BLaER1 (cell line): ENCODE data around the gene ZBTB47.

ENCODE experiments used
- H3K27ac ChIP-seq: shearing (Covaris generic); formaldehyde crosslinking; 2 replicates; pipeline ENCODE4 v1.8.1; 2022
- H3K27me3 ChIP-seq: shearing (Covaris generic); formaldehyde crosslinking; 2 replicates; pipeline ENCODE4 v1.8.1; 2022
- H3K36me3 ChIP-seq: shearing (Covaris generic); formaldehyde crosslinking; 2 replicates; pipeline ENCODE4 v1.8.1; 2022
- H3K4me1 ChIP-seq: shearing (Covaris generic); formaldehyde crosslinking; 2 replicates; pipeline ENCODE4 v1.8.1; 2022
- H3K4me2 ChIP-seq: shearing (Covaris generic); formaldehyde crosslinking; 2 replicates; pipeline ENCODE4 v1.8.1; 2022
- H3K4me3 ChIP-seq: shearing (Covaris generic); formaldehyde crosslinking; 2 replicates; pipeline ENCODE4 v1.8.1; 2022
- H3K9ac ChIP-seq: shearing (Covaris generic); formaldehyde crosslinking; 2 replicates; pipeline ENCODE4 v1.8.1; 2022
- H3K9me3 ChIP-seq: shearing (Covaris generic); formaldehyde crosslinking; 2 replicates; pipeline ENCODE4 v1.8.1; 2022
- H4K20me1 ChIP-seq: shearing (Covaris generic); formaldehyde crosslinking; 2 replicates; pipeline ENCODE4 v1.8.1; 2022
- Cebpa-rat ChIP-seq: shearing (Covaris generic); IDR thresholded peaks from 2 replicates; pipeline ENCODE4 v1.8.1; 2022

Gene ZBTB47

GRCh38 chr3:42668413-42668760, 14.9 kb downstream of the ZBTB47 start:
- Histone ChIP-seq H3K27ac (no peak overlapping the region), H3K4me2 (no peak overlapping the region), H3K9me3 (peaks cover 5% of the 10 kb centered on the region; the same call in 1 of the 2 replicates), H4K20me1 (no peaks in the 10 kb centered on the region), H3K9ac (no peak overlapping the region), H3K4me1 (peaks cover 46% of the 10 kb centered on the region), H3K4me3 (no peak overlapping the region), H3K36me3 (0 out of 2 replicates have a peak, but pooled peaks cover 13% of the 10 kb centered on the region), H3K27me3 (no peaks in the 10 kb centered on the region)
- no peak for TF ChIP-seq Cebpa-rat

- Histone ChIP-seq H3K4me3 (no peak overlapping the region), H3K27ac (no peak overlapping the region), H4K20me1 (no peaks in the 10 kb centered on the region), H3K4me2 (no peak overlapping the region), H3K9me3 (peaks cover 5% of the 10 kb centered on the region; the same call in 1 of the 2 replicates), H3K27me3 (no peaks in the 10 kb centered on the region), H3K4me1 (peaks cover 42% of the 10 kb centered on the region), H3K9ac (no peak overlapping the region), H3K36me3 (0 out of 2 replicates have a peak, but pooled peaks cover 13% of the 10 kb centered on the region)
- no peak for TF ChIP-seq Cebpa-rat
Measured at GRCh38 chr3:42668793-42669217, 15.3 kb downstream of the ZBTB47 start.

GRCh38 chr3:42670051-42670576, 16.6 kb downstream of the ZBTB47 start:
- H3K4me1 ChIP-seq, result peaks cover 29% of the 10 kb centered on the region
- TF ChIP-seq Cebpa-rat, result no peak
- H3K27ac ChIP-seq, result no peak overlapping the region
- no peak overlapping the region for H3K9ac ChIP-seq
- no peaks in the 10 kb centered on the region for H4K20me1 ChIP-seq
- no peak overlapping the region for H3K4me2 ChIP-seq
- H3K9me3 ChIP-seq, result peaks cover 5% of the 10 kb centered on the region; the same call in 1 of the 2 replicates
- no peak overlapping the region for H3K4me3 ChIP-seq
- no peaks in the 10 kb centered on the region for H3K27me3 ChIP-seq
- 0 out of 2 replicates have a peak, but pooled peaks cover 13% of the 10 kb centered on the region for H3K36me3 ChIP-seq

- Histone ChIP-seq H3K27ac (no peak overlapping the region), H4K20me1 (no peaks in the 10 kb centered on the region), H3K4me3 (no peak overlapping the region), H3K9me3 (peaks cover 5% of the 10 kb centered on the region; the same call in 1 of the 2 replicates), H3K9ac (no peak overlapping the region), H3K27me3 (no peaks in the 10 kb centered on the region), H3K4me1 (peaks cover 24% of the 10 kb centered on the region), H3K4me2 (no peak overlapping the region), H3K36me3 (0 out of 2 replicates have a peak, but pooled peaks cover 10% of the 10 kb centered on the region)
- TF ChIP-seq Cebpa-rat, result no peak
Measured at GRCh38 chr3:42670670-42671069, 17.2 kb downstream of the ZBTB47 start.

- Histone ChIP-seq H3K27me3 (no peaks in the 10 kb centered on the region), H3K27ac (no peak overlapping the region), H3K9me3 (peaks cover 14% of the 10 kb centered on the region), H3K4me1 (peaks cover 7% of the 10 kb centered on the region), H3K4me2 (no peak overlapping the region), H3K9ac (no peak overlapping the region), H3K4me3 (no peak overlapping the region), H4K20me1 (no peaks in the 10 kb centered on the region), H3K36me3 (no peaks in the 10 kb centered on the region)
- no peak for TF ChIP-seq Cebpa-rat
Measured at GRCh38 chr3:42672515-42672914, 19.0 kb downstream of the ZBTB47 start.

GRCh38 chr3:42673082-42673481, 19.6 kb downstream of the ZBTB47 start:
- Histone ChIP-seq H3K27ac (no peak overlapping the region), H3K36me3 (no peaks in the 10 kb centered on the region), H3K4me1 (peaks cover under 1% of the 10 kb centered on the region; the same call in 1 of the 2 replicates), H3K9me3 (peaks cover 17% of the 10 kb centered on the region), H3K4me3 (no peak overlapping the region), H3K4me2 (no peak overlapping the region), H3K27me3 (no peaks in the 10 kb centered on the region), H3K9ac (no peak overlapping the region), H4K20me1 (no peaks in the 10 kb centered on the region)
- TF ChIP-seq Cebpa-rat, result no peak

- Histone ChIP-seq H3K9ac (no peak overlapping the region), H3K4me1 (no peaks in the 10 kb centered on the region), H3K9me3 (peaks cover 17% of the 10 kb centered on the region), H3K4me2 (no peak overlapping the region), H3K27ac (no peak overlapping the region), H3K4me3 (no peak overlapping the region), H3K36me3 (no peaks in the 10 kb centered on the region), H3K27me3 (no peaks in the 10 kb centered on the region), H4K20me1 (no peaks in the 10 kb centered on the region)
- no peak for TF ChIP-seq Cebpa-rat
Measured at GRCh38 chr3:42674146-42674545, 20.6 kb downstream of the ZBTB47 start.

GRCh38 chr3:42675909-42676308, 22.4 kb downstream of the ZBTB47 start:
- no peak overlapping the region for H3K27ac ChIP-seq

GRCh38 chr3:42678447-42678846, 24.9 kb downstream of the ZBTB47 start:
- Histone ChIP-seq H3K27ac (no peak overlapping the region), H3K4me3 (no peak overlapping the region), H3K9me3 (peaks cover 13% of the 10 kb centered on the region), H3K4me1 (no peaks in the 10 kb centered on the region), H3K36me3 (no peaks in the 10 kb centered on the region), H4K20me1 (no peaks in the 10 kb centered on the region), H3K4me2 (no peak overlapping the region), H3K27me3 (no peaks in the 10 kb centered on the region), H3K9ac (no peak overlapping the region)
- TF ChIP-seq Cebpa-rat, result no peak

More at GRCh38 chr3:42675909-42676308, 22.4 kb downstream of the ZBTB47 start:
- Histone ChIP-seq H3K4me2 (no peak overlapping the region), H3K4me3 (no peak overlapping the region), H3K27me3 (no peaks in the 10 kb centered on the region), H3K9ac (no peak overlapping the region), H3K4me1 (no peaks in the 10 kb centered on the region), H3K36me3 (no peaks in the 10 kb centered on the region), H3K9me3 (peaks cover 13% of the 10 kb centered on the region), H4K20me1 (no peaks in the 10 kb centered on the region)
- no peak for TF ChIP-seq Cebpa-rat

GRCh38 chr3:42680271-42680670, 26.8 kb downstream of the ZBTB47 start:
- Histone ChIP-seq H3K9me3 (peaks cover 13% of the 10 kb centered on the region), H3K27me3 (no peaks in the 10 kb centered on the region), H3K4me2 (no peak overlapping the region), H3K4me3 (no peak overlapping the region), H3K4me1 (no peaks in the 10 kb centered on the region), H3K9ac (no peak overlapping the region), H3K36me3 (no peaks in the 10 kb centered on the region), H4K20me1 (no peaks in the 10 kb centered on the region), H3K27ac (no peak overlapping the region)
- TF ChIP-seq Cebpa-rat, result no peak

GRCh38 chr3:42680806-42681205, 27.3 kb downstream of the ZBTB47 start:
- Histone ChIP-seq H3K4me3 (no peak overlapping the region), H3K9me3 (peaks cover 13% of the 10 kb centered on the region), H3K27me3 (no peaks in the 10 kb centered on the region), H3K4me2 (no peak overlapping the region), H4K20me1 (no peaks in the 10 kb centered on the region), H3K9ac (no peak overlapping the region), H3K36me3 (no peaks in the 10 kb centered on the region), H3K27ac (no peak overlapping the region), H3K4me1 (no peaks in the 10 kb centered on the region)
- TF ChIP-seq Cebpa-rat, result no peak
